GM19328 (cell line): ENCODE results near the gene PRKCSH.
A peak's percentile ranks its signal among the peaks of the same experiment; 100 is the strongest.
"Not testable (repeated sequence)": the region's sequence is repeated elsewhere in the genome, so short reads cannot be mapped to it uniquely, and the experiment has no call there.

ENCODE experiments used
- ATAC-seq: cut with Tn5 transposase; IDR thresholded peaks from one replicate; pipeline ENCODE4 v1.9.1; 2021; ENCODE audit warnings: mild to moderate bottlenecking, moderate library complexity; ENCODE audit not compliant: unreplicated experiment

The PRKCSH gene

GRCh38 chr19:11435057-11435832, at the start of gene PRKCSH, which contains the start of gene ODAD3:
Gene PRKCSH (plus strand): TSS chr19:11435635. CDS start chr19:11436118, 483 bp downstream.
Gene ODAD3 (minus strand): TSS chr19:11435121. CDS start chr19:11435016, 105 bp downstream.
- ATAC-seq = peak; percentile 87

GRCh38 chr19:11387162-11388034, 48.0 kb upstream of the PRKCSH start:
- no peak for ATAC-seq

- ATAC-seq = no peak
Observed at GRCh38 chr19:11390359-11390758, 45.1 kb upstream of the PRKCSH start.

GRCh38 chr19:11390933-11391680, 44.3 kb upstream of the PRKCSH start:
- ATAC-seq = no peak

GRCh38 chr19:11397089-11397610, 38.3 kb upstream of the PRKCSH start:
- no peak for ATAC-seq

GRCh38 chr19:11399667-11400066, 35.8 kb upstream of the PRKCSH start:
- no peak for ATAC-seq

GRCh38 chr19:11400798-11401197, 34.6 kb upstream of the PRKCSH start:
- ATAC-seq = no peak

- no peak for ATAC-seq
Observed at GRCh38 chr19:11401808-11402543, 33.5 kb upstream of the PRKCSH start.

- ATAC-seq = no peak
Observed at GRCh38 chr19:11404588-11405222, 30.7 kb upstream of the PRKCSH start.

GRCh38 chr19:11405846-11406643, 29.4 kb upstream of the PRKCSH start:
- no peak for ATAC-seq

GRCh38 chr19:11406703-11407236, 28.7 kb upstream of the PRKCSH start:
- not testable (repeated sequence) for ATAC-seq

- no peak for ATAC-seq
Observed at GRCh38 chr19:11408591-11408990, 26.8 kb upstream of the PRKCSH start.

- no peak for ATAC-seq
Observed at GRCh38 chr19:11410682-11411081, 24.8 kb upstream of the PRKCSH start.

- ATAC-seq = no peak
Observed at GRCh38 chr19:11414544-11414943, 20.9 kb upstream of the PRKCSH start.

- no peak for ATAC-seq
Observed at GRCh38 chr19:11416346-11417052, 18.9 kb upstream of the PRKCSH start.

GRCh38 chr19:11418094-11418548, 17.3 kb upstream of the PRKCSH start:
- ATAC-seq = no peak

- no peak for ATAC-seq
Observed at GRCh38 chr19:11418549-11419506, 16.6 kb upstream of the PRKCSH start, which contains the start of gene RGL3. Gene RGL3 (minus strand): TSS chr19:11419314. CDS start chr19:11419278, 36 bp downstream.
